ENCODE measurements around the gene IFNK.

Gene IFNK

GRCh38 chr9:27564670-27565069 is 40.6 kb downstream of the IFNK start:
- DNase-seq (ENCODE audit: low spot score) = no peak
- TF ChIP-seq CTCF (IDR thresholded peaks at IDR 0.05; ENCODE audit: extremely low read depth, missing control alignments) = no peak

- DNase-seq (ENCODE audit: low spot score) = no peak
- TF ChIP-seq CTCF (IDR thresholded peaks at IDR 0.05; ENCODE audit: extremely low read depth, missing control alignments) = no peak
Measured at GRCh38 chr9:27565696-27566095, 41.6 kb downstream of the IFNK start.

- no peak for DNase-seq (ENCODE audit: low spot score)
- TF ChIP-seq CTCF (IDR thresholded peaks at IDR 0.05; ENCODE audit: extremely low read depth, missing control alignments) = no peak
Measured at GRCh38 chr9:27566118-27566517, 42.0 kb downstream of the IFNK start.

GRCh38 chr9:27569406-27569805 is 45.3 kb downstream of the IFNK start:
- TF ChIP-seq CTCF (IDR thresholded peaks at IDR 0.05; ENCODE audit: extremely low read depth, missing control alignments) = no peak

GRCh38 chr9:27571011-27571410 is 46.9 kb downstream of the IFNK start:
- no peak for DNase-seq (ENCODE audit: low spot score)

More at GRCh38 chr9:27569406-27569805, 45.3 kb downstream of the IFNK start:
- DNase-seq (ENCODE audit: low spot score) = no peak

GRCh38 chr9:27572061-27572460 is 48.0 kb downstream of the IFNK start:
- DNase-seq (ENCODE audit: low spot score) = no peak
- TF ChIP-seq CTCF (IDR thresholded peaks at IDR 0.05; ENCODE audit: extremely low read depth, missing control alignments) = no peak

More at GRCh38 chr9:27571011-27571410, 46.9 kb downstream of the IFNK start:
- no peak for TF ChIP-seq CTCF (IDR thresholded peaks at IDR 0.05; ENCODE audit: extremely low read depth, missing control alignments)

- TF ChIP-seq CTCF (IDR thresholded peaks at IDR 0.05; ENCODE audit: extremely low read depth, missing control alignments) = no peak
- peak; percentile 65 for DNase-seq (ENCODE audit: low spot score)
Measured at GRCh38 chr9:27572566-27572917, 48.5 kb downstream of the IFNK start.

Measured in GM20000 (cell line).